ENCODE data around the gene SFI1.

SFI1 gene

DNA sequence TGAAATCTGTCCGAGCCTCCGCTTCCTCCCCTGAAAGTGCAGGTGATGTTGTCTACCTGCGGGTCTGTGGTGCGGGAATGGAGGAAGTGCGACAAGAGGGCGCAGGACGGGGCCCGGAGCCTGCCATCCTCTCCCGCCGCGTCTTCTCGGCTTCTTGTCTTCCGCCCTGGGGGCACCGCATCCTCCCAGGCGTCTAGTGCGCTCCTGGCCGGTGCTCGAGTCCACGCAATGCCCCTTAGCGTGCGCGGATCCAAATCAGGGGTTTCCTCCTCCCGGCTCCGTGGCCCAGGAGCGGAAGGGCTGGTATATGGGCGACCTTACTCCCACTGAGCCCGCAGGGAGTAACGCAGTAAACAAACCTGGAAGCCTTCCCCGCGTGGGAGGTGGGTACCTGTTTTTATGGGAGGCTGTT, 405 bp downstream of the SFI1 start (continued):
- TF ChIP-seq SCRT2 (tag by site-specific recombination; IDR thresholded peaks at IDR 0.05) = no peak
- TF ChIP-seq ZNF274 (IDR thresholded peaks at IDR 0.05; ENCODE audit: low read length) = no peak
- no peak for TF ChIP-seq ZNF274 (tag by site-specific recombination; IDR thresholded peaks at IDR 0.05; ENCODE audit: borderline replicate concordance)
- TF ChIP-seq ZNF2 (tag by site-specific recombination; IDR thresholded peaks at IDR 0.05) = 0 out of 2 replicates have a peak, but pooled peaks have one; percentile 7
- TF ChIP-seq ZNF248 (tag by site-specific recombination; IDR thresholded peaks at IDR 0.05) = no peak
- TF ChIP-seq, protein P1, sequence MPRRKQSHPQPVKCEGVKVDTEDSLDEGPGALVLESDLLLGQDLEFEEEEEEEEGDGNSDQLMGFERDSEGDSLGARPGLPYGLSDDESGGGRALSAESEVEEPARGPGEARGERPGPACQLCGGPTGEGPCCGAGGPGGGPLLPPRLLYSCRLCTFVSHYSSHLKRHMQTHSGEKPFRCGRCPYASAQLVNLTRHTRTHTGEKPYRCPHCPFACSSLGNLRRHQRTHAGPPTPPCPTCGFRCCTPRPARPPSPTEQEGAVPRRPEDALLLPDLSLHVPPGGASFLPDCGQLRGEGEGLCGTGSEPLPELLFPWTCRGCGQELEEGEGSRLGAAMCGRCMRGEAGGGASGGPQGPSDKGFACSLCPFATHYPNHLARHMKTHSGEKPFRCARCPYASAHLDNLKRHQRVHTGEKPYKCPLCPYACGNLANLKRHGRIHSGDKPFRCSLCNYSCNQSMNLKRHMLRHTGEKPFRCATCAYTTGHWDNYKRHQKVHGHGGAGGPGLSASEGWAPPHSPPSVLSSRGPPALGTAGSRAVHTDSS (tag by site-specific recombination; IDR thresholded peaks at IDR 0.05) = no peak
- no peak for TF ChIP-seq ZNF350 (tag by site-specific recombination; IDR thresholded peaks at IDR 0.05)
- peak; percentile 81 for TF ChIP-seq EGR2 (tag by site-specific recombination; IDR thresholded peaks at IDR 0.05; ENCODE audit: low read depth)
- TF ChIP-seq HOXA7 (CRISPR knock-in tag; IDR thresholded peaks at IDR 0.05; ENCODE audit: borderline replicate concordance) = no peak
- TF ChIP-seq, protein P2, sequence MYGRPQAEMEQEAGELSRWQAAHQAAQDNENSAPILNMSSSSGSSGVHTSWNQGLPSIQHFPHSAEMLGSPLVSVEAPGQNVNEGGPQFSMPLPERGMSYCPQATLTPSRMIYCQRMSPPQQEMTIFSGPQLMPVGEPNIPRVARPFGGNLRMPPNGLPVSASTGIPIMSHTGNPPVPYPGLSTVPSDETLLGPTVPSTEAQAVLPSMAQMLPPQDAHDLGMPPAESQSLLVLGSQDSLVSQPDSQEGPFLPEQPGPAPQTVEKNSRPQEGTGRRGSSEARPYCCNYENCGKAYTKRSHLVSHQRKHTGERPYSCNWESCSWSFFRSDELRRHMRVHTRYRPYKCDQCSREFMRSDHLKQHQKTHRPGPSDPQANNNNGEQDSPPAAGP (tag by site-specific recombination; IDR thresholded peaks at IDR 0.05) = 0 out of 2 replicates have a peak, but pooled peaks have one; percentile 7
- TF ChIP-seq KLF16 (tag by site-specific recombination; IDR thresholded peaks at IDR 0.05) = 0 out of 2 replicates have a peak, but pooled peaks have one; percentile 1
- 0 out of 2 replicates have a peak, but pooled peaks have one; percentile 12 for TF ChIP-seq WT1 (tag by site-specific recombination; IDR thresholded peaks at IDR 0.05)
- no peak for TF ChIP-seq ZNF776 (tag by site-specific recombination; IDR thresholded peaks at IDR 0.05; ENCODE audit: borderline replicate concordance)
- TF ChIP-seq, protein P3, sequence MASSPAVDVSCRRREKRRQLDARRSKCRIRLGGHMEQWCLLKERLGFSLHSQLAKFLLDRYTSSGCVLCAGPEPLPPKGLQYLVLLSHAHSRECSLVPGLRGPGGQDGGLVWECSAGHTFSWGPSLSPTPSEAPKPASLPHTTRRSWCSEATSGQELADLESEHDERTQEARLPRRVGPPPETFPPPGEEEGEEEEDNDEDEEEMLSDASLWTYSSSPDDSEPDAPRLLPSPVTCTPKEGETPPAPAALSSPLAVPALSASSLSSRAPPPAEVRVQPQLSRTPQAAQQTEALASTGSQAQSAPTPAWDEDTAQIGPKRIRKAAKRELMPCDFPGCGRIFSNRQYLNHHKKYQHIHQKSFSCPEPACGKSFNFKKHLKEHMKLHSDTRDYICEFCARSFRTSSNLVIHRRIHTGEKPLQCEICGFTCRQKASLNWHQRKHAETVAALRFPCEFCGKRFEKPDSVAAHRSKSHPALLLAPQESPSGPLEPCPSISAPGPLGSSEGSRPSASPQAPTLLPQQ (tag by site-specific recombination; IDR thresholded peaks at IDR 0.05) = no peak
- no peak for TF ChIP-seq ZNF654 (tag by site-specific recombination; IDR thresholded peaks at IDR 0.05; ENCODE audit: low read depth)
- TF ChIP-seq ZNF639 (tag by site-specific recombination; IDR thresholded peaks at IDR 0.05) = no peak
- TF ChIP-seq ZFHX2 (tag by site-specific recombination; conservative IDR thresholded peaks at IDR 0.05) = peak; percentile 91
- TF ChIP-seq, protein P4, sequence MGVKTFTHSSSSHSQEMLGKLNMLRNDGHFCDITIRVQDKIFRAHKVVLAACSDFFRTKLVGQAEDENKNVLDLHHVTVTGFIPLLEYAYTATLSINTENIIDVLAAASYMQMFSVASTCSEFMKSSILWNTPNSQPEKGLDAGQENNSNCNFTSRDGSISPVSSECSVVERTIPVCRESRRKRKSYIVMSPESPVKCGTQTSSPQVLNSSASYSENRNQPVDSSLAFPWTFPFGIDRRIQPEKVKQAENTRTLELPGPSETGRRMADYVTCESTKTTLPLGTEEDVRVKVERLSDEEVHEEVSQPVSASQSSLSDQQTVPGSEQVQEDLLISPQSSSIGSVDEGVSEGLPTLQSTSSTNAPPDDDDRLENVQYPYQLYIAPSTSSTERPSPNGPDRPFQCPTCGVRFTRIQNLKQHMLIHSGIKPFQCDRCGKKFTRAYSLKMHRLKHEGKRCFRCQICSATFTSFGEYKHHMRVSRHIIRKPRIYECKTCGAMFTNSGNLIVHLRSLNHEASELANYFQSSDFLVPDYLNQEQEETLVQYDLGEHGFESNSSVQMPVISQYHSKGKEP (tag by site-specific recombination; IDR thresholded peaks at IDR 0.05) = no peak
- no peak for TF ChIP-seq ZNF202 (tag by site-specific recombination; IDR thresholded peaks at IDR 0.05; ENCODE audit: borderline replicate concordance)
- peak; percentile 19; the same call in 1 of the 2 replicates for TF ChIP-seq ZBTB11 (tag by site-specific recombination; conservative IDR thresholded peaks at IDR 0.05; ENCODE audit: low read depth)
- no peak for TF ChIP-seq ZNF362 (tag by site-specific recombination; IDR thresholded peaks at IDR 0.05)
- no peak for TF ChIP-seq ZNF473 (tag by site-specific recombination; IDR thresholded peaks at IDR 0.05)
- no peak for TF ChIP-seq ZNF544 (tag by site-specific recombination; IDR thresholded peaks at IDR 0.05)
- TF ChIP-seq ZNF214 (tag by site-specific recombination; IDR thresholded peaks at IDR 0.05; ENCODE audit: borderline replicate concordance) = no peak
- TF ChIP-seq ZNF600 (tag by site-specific recombination; IDR thresholded peaks at IDR 0.05) = no peak
- TF ChIP-seq ZNF596 (tag by site-specific recombination; IDR thresholded peaks at IDR 0.05) = no peak
- TF ChIP-seq ZSCAN5A (tag by site-specific recombination; IDR thresholded peaks at IDR 0.05) = no peak
